HEK293 (cell line): ENCODE measurements around the gene CNPY4.
A peak's percentile ranks its signal among the peaks of the same experiment; 100 is the strongest.

ENCODE experiments used
- BCL6B ChIP-seq: fragments of 450-650 bp; formaldehyde crosslinking; IDR thresholded peaks from 2 replicates; pipeline ENCODE4 v1.5.1; 2017; ENCODE audit warnings: missing biosample characterization, missing genetic modification characterization
- GLI2 ChIP-seq: fragments of 450-650 bp; formaldehyde crosslinking; IDR thresholded peaks from 2 replicates; pipeline ENCODE4; 2017; ENCODE audit warnings: missing biosample characterization, missing genetic modification characterization, low read depth, borderline replicate concordance
- HOXC10 ChIP-seq: sonication (generic); formaldehyde crosslinking; IDR thresholded peaks from 2 replicates; pipeline ENCODE4 v1.8.1; 2023; ENCODE audit warnings: mild to moderate bottlenecking, missing genetic modification reagents
- HOXD13 ChIP-seq: sonication (generic); formaldehyde crosslinking; IDR thresholded peaks from 2 replicates; pipeline ENCODE4 v1.8.0; 2022; ENCODE audit warnings: missing genetic modification reagents, borderline replicate concordance
- PATZ1 ChIP-seq: fragments of 450-650 bp; formaldehyde crosslinking; IDR thresholded peaks from 2 replicates; pipeline ENCODE4 v1.5.1; 2016; ENCODE audit warnings: missing biosample characterization, missing genetic modification characterization
- SALL2 ChIP-seq: fragments of 450-650 bp; formaldehyde crosslinking; IDR thresholded peaks from 2 replicates; pipeline ENCODE4 v1.5.0; 2017; ENCODE audit warnings: missing biosample characterization, mild to moderate bottlenecking, missing genetic modification characterization, borderline replicate concordance
- SETDB1 ChIP-seq: IDR thresholded peaks from one replicate; pipeline ENCODE4 v1.6.1; 2017; ENCODE audit warnings: mild to moderate bottlenecking, low read length, moderate library complexity, mixed read lengths; ENCODE audit not compliant: insufficient read length
- SP7 ChIP-seq: fragments of 450-650 bp; formaldehyde crosslinking; IDR thresholded peaks from 2 replicates; pipeline ENCODE4 v1.5.1; 2016; ENCODE audit warnings: missing biosample characterization, missing genetic modification characterization
- ZBTB26 ChIP-seq: fragments of 450-650 bp; formaldehyde crosslinking; optimal IDR thresholded peaks from 2 replicates; pipeline ENCODE3; 2016; ENCODE audit warnings: missing biosample characterization, mild to moderate bottlenecking, missing genetic modification characterization
- ZFP3 ChIP-seq: fragments of 450-650 bp; formaldehyde crosslinking; IDR thresholded peaks from 2 replicates; pipeline ENCODE4 v1.5.1; 2016; ENCODE audit warnings: low read depth, missing biosample characterization, missing genetic modification characterization
- ZNF112 ChIP-seq: fragments of 450-650 bp; formaldehyde crosslinking; IDR thresholded peaks from 2 replicates; pipeline ENCODE4 v1.5.0; 2017; ENCODE audit warnings: missing biosample characterization, missing genetic modification characterization
- ZNF132 ChIP-seq: fragments of 450-650 bp; formaldehyde crosslinking; IDR thresholded peaks from 2 replicates; pipeline ENCODE4 v1.5.1; 2017; ENCODE audit warnings: missing biosample characterization, missing genetic modification characterization, borderline replicate concordance
- ZNF174 ChIP-seq: fragments of 450-650 bp; formaldehyde crosslinking; IDR thresholded peaks from 2 replicates; pipeline ENCODE4 v1.5.0; 2017; ENCODE audit warnings: missing biosample characterization, mild to moderate bottlenecking, missing genetic modification characterization
- ZNF175 ChIP-seq: fragments of 450-650 bp; formaldehyde crosslinking; IDR thresholded peaks from 2 replicates; pipeline ENCODE4 v1.5.1; 2016; ENCODE audit warnings: missing biosample characterization, missing genetic modification characterization
- ZNF214 ChIP-seq: fragments of 450-650 bp; formaldehyde crosslinking; IDR thresholded peaks from 2 replicates; pipeline ENCODE4 v1.5.1; 2017; ENCODE audit warnings: missing biosample characterization, mild to moderate bottlenecking, missing genetic modification characterization, borderline replicate concordance
- ZNF248 ChIP-seq: fragments of 450-650 bp; formaldehyde crosslinking; IDR thresholded peaks from 2 replicates; pipeline ENCODE4 v1.5.1; 2017; ENCODE audit warnings: missing biosample characterization, missing genetic modification characterization
- ZNF324 ChIP-seq: fragments of 450-650 bp; formaldehyde crosslinking; IDR thresholded peaks from 2 replicates; pipeline ENCODE4 v1.5.1; 2016; ENCODE audit warnings: missing biosample characterization, missing genetic modification characterization
- ZNF335 ChIP-seq: fragments of 450-650 bp; formaldehyde crosslinking; conservative IDR thresholded peaks from 2 replicates; pipeline ENCODE4 v1.5.1; 2016; ENCODE audit warnings: missing biosample characterization, missing genetic modification characterization
- ZNF391 ChIP-seq: fragments of 450-650 bp; formaldehyde crosslinking; IDR thresholded peaks from 2 replicates; pipeline ENCODE4 v1.5.1; 2016; ENCODE audit warnings: low read depth, missing biosample characterization, missing genetic modification characterization, borderline replicate concordance
- ZNF394 ChIP-seq: fragments of 450-650 bp; formaldehyde crosslinking; IDR thresholded peaks from 2 replicates; pipeline ENCODE4 v1.5.1; 2016; ENCODE audit warnings: missing biosample characterization, missing genetic modification characterization, mild to moderate bottlenecking, moderate library complexity, borderline replicate concordance
- ZNF501 ChIP-seq: fragments of 450-650 bp; formaldehyde crosslinking; IDR thresholded peaks from 2 replicates; pipeline ENCODE4 v1.5.1; 2016; ENCODE audit warnings: missing biosample characterization, missing genetic modification characterization
- ZNF514 ChIP-seq: fragments of 450-650 bp; formaldehyde crosslinking; IDR thresholded peaks from 2 replicates; pipeline ENCODE4 v1.5.1; 2016; ENCODE audit warnings: missing biosample characterization, missing genetic modification characterization
- ZNF585B ChIP-seq: fragments of 450-650 bp; formaldehyde crosslinking; IDR thresholded peaks from 2 replicates; pipeline ENCODE4 v1.5.1; 2016; ENCODE audit warnings: missing biosample characterization, missing genetic modification characterization
- ZNF707 ChIP-seq: fragments of 450-650 bp; formaldehyde crosslinking; IDR thresholded peaks from 2 replicates; pipeline ENCODE4 v1.5.1; 2016; ENCODE audit warnings: missing biosample characterization, missing genetic modification characterization
- ZNF747 ChIP-seq: fragments of 450-650 bp; formaldehyde crosslinking; IDR thresholded peaks from 2 replicates; pipeline ENCODE4 v1.5.1; 2016; ENCODE audit warnings: missing biosample characterization, missing genetic modification characterization
- ZNF791 ChIP-seq: fragments of 450-650 bp; formaldehyde crosslinking; IDR thresholded peaks from 2 replicates; pipeline ENCODE4 v1.5.1; 2016; ENCODE audit warnings: missing biosample characterization, missing genetic modification characterization
- TF ChIP-seq, protein P1 (sequence below): sonication (generic); formaldehyde crosslinking; IDR thresholded peaks from 2 replicates; pipeline ENCODE4 v1.8.1; 2022; ENCODE audit warnings: mild to moderate bottlenecking, moderate library complexity, missing genetic modification reagents
- TF ChIP-seq, protein P2 (sequence below): fragments of 450-650 bp; formaldehyde crosslinking; IDR thresholded peaks from 2 replicates; pipeline ENCODE4 v1.5.1; 2016; ENCODE audit warnings: missing biosample characterization, missing genetic modification characterization
- TF ChIP-seq, protein P3 (sequence below): fragments of 450-650 bp; formaldehyde crosslinking; IDR thresholded peaks from 2 replicates; pipeline ENCODE4 v1.5.1; 2016; ENCODE audit warnings: missing biosample characterization, missing genetic modification characterization
- TF ChIP-seq, protein P4 (sequence below): fragments of 450-650 bp; formaldehyde crosslinking; IDR thresholded peaks from 2 replicates; pipeline ENCODE4 v1.5.1; 2016; ENCODE audit warnings: missing biosample characterization, missing genetic modification characterization

Gene CNPY4

GRCh38 chr7:100101016-100101862 is 18.2 kb upstream of the CNPY4 start, which contains the start of the genes AP4M1 and MCM7 (continued):
- TF ChIP-seq ZNF132 (tag by site-specific recombination) (no peak), ZNF707 (tag by site-specific recombination) (no peak), ZNF585B (tag by site-specific recombination) (no peak), HOXC10 (CRISPR knock-in tag) (no peak), ZNF791 (no peak), ZNF335 (tag by site-specific recombination) (no peak), ZNF324 (tag by site-specific recombination) (peak; percentile 61; the same call in 1 of the 2 replicates), SALL2 (no peak), ZBTB26 (tag by site-specific recombination) (peak; percentile 73), ZNF391 (tag by site-specific recombination) (0 out of 2 replicates have a peak, but pooled peaks have one; percentile 36), ZNF248 (no peak), SP7 (tag by site-specific recombination) (peak; percentile 30), ZNF514 (tag by site-specific recombination) (no peak), ZNF394 (tag by site-specific recombination) (peak; percentile 50; the same call in 1 of the 2 replicates), GLI2 (tag by site-specific recombination) (no peak), ZNF501 (tag by site-specific recombination) (peak; percentile 84), ZNF214 (tag by site-specific recombination) (no peak), ZNF112 (tag by site-specific recombination) (no peak), ZNF174 (no peak), PATZ1 (tag by site-specific recombination) (no peak), ZNF175 (tag by site-specific recombination) (no peak), HOXD13 (CRISPR knock-in tag) (no peak), SETDB1 (no peak), ZNF747 (tag by site-specific recombination) (no peak), BCL6B (tag by site-specific recombination) (no peak), ZFP3 (tag by site-specific recombination) (no peak)
- TF ChIP-seq, protein P1, sequence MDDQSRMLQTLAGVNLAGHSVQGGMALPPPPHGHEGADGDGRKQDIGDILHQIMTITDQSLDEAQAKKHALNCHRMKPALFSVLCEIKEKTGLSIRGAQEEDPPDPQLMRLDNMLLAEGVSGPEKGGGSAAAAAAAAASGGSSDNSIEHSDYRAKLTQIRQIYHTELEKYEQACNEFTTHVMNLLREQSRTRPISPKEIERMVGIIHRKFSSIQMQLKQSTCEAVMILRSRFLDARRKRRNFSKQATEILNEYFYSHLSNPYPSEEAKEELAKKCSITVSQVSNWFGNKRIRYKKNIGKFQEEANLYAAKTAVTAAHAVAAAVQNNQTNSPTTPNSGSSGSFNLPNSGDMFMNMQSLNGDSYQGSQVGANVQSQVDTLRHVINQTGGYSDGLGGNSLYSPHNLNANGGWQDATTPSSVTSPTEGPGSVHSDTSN (CRISPR knock-in tag): peak; percentile 98
- TF ChIP-seq, protein P2, sequence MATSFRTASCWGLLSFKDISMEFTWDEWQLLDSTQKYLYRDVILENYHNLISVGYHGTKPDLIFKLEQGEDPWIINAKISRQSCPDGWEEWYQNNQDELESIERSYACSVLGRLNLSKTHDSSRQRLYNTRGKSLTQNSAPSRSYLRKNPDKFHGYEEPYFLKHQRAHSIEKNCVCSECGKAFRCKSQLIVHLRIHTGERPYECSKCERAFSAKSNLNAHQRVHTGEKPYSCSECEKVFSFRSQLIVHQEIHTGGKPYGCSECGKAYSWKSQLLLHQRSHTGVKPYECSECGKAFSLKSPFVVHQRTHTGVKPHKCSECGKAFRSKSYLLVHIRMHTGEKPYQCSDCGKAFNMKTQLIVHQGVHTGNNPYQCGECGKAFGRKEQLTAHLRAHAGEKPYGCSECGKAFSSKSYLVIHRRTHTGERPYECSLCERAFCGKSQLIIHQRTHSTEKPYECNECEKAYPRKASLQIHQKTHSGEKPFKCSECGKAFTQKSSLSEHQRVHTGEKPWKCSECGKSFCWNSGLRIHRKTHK: no peak
- TF ChIP-seq, protein P3, sequence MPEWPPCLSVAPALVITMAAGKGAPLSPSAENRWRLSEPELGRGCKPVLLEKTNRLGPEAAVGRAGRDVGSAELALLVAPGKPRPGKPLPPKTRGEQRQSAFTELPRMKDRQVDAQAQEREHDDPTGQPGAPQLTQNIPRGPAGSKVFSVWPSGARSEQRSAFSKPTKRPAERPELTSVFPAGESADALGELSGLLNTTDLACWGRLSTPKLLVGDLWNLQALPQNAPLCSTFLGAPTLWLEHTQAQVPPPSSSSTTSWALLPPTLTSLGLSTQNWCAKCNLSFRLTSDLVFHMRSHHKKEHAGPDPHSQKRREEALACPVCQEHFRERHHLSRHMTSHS (tag by site-specific recombination): no peak
- TF ChIP-seq, protein P4, sequence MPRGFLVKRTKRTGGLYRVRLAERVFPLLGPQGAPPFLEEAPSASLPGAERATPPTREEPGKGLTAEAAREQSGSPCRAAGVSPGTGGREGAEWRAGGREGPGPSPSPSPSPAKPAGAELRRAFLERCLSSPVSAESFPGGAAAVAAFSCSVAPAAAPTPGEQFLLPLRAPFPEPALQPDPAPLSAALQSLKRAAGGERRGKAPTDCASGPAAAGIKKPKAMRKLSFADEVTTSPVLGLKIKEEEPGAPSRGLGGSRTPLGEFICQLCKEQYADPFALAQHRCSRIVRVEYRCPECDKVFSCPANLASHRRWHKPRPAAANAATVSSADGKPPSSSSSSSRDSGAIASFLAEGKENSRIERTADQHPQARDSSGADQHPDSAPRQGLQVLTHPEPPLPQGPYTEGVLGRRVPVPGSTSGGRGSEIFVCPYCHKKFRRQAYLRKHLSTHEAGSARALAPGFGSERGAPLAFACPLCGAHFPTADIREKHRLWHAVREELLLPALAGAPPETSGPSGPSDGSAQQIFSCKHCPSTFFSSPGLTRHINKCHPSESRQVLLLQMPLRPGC (tag by site-specific recombination): peak; percentile 45; the same call in 1 of the 2 replicates
